GM21529 (cell line): ENCODE data around the gene EDC4.

Experiments
- ATAC-seq: cut with Tn5 transposase; IDR thresholded peaks from one replicate; pipeline ENCODE4 v1.9.1; 2021; ENCODE audit not compliant: unreplicated experiment

Gene EDC4

GRCh38 chr16:67878846-67879245 lies 6.0 kb downstream of the EDC4 start:
- no peak for ATAC-seq

DNA sequence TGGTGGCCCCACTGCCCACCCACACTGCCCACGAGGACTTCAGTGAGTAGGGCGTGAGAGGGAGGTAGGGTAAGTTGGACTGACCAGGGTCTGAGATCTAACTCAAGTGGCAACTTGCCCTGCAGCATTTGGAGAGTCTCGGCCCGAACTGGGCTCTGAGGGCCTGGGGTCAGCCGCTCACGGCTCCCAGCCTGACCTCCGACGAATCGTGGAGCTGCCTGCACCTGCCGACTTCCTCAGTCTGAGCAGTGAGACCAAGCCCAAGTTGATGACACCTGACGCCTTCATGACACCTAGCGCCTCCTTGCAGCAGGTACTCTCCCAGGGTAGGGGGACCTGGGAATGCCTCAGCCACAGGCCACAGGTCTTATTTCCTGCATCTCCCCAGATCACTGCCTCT lies 6.6 kb downstream of the EDC4 start:
- no peak for ATAC-seq

DNA sequence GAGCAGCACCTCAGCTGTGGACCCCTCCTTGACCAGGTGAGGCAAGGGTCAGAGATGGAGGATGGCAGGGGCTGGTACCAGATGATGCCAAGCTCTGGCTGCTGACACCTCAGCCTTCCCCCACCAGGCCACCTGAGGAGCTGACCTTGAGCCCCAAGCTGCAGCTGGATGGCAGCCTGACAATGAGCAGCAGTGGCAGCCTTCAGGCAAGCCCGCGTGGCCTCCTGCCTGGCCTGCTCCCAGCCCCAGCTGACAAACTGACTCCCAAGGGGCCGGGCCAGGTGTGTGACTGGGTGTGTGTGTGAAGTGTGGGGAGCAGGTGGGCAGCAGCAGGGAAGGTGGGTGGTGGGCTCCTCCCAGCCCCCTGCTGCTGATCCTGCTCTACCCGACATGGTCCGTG lies 7.1 kb downstream of the EDC4 start:
- no peak for ATAC-seq

DNA sequence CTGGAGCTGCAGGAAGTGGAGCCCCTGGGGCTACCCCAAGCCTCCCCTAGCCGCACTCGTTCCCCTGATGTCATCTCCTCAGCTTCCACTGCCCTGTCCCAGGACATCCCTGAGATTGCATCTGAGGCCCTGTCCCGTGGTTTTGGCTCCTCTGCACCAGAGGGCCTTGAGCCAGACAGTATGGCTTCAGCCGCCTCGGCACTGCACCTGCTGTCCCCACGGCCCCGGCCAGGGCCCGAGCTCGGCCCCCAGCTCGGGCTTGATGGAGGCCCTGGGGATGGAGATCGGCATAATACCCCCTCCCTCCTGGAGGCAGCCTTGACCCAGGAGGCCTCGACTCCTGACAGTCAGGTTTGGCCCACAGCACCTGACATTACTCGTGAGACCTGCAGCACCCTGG lies 7.7 kb downstream of the EDC4 start:
- ATAC-seq = no peak

DNA sequence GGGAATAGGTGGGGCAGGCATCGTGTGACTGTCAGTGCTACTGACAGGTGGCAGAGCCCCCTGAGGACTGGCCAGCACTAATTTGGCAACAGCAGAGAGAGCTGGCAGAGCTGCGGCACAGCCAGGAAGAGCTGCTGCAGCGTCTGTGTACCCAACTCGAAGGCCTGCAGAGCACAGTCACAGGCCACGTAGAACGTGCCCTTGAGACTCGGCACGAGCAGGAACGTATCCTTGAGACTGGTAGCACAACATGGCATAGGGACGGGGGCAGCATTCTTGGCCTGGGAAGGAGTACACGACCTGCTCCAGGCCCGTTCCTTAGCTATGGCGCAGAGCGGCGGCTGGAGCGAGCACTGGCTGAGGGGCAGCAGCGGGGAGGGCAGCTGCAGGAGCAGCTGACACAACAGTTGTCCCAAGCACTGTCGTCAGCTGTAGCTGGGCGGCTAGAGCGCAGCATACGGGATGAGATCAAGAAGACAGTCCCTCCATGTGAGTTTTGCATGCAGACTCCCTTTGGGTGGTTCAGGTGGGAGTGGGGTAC lies 8.8 kb downstream of the EDC4 start:
- no peak for ATAC-seq

GRCh38 chr16:67882374-67883145 lies 9.7 kb downstream of the EDC4 start:
- no peak for ATAC-seq

DNA sequence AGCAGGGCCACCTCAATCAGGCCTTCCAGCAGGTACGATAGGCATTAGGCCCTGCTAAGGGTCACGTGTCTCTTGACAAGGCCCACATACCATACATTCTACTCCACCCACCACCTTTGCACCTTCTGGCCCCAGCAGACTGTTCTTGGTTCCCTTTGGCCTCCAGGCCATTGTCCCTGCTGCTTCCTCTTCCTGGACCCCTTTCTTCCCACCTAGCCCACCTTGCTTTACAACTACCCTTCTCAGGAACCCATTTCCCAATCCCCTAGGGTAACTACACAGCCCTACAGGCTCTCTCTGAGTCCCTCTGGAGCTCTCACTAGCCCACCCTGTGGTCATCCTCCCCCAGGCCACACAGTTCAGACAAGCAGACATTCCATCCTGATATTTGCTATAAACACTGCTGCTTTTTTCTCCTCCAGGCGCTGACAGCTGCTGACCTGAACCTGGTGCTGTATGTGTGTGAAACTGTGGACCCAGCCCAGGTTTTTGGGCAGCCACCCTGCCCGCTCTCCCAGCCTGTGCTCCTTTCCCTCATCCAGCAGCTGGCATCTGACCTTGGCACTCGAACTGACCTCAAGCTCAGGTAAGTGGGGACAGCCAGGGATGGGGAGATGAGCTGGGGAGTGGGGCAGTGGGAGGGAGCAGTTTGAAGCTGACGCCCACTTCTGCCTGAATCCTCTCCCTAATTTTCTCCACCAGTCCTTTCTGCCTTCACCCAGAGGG lies 10.5 kb downstream of the EDC4 start:
- ATAC-seq = no peak

DNA sequence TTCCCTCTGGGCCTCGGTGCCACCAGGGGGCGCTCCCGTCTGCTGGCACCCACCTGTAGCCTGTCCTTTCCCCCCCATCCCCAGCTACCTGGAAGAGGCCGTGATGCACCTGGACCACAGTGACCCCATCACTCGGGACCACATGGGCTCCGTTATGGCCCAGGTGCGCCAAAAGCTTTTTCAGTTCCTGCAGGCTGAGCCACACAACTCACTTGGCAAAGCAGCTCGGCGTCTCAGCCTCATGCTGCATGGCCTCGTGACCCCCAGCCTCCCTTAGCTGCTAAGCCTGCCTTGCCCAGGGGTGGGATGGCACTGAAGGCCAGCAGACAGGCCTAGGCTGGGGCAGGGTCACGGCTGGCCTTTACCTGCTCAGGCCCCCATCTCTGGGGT lies 11.0 kb downstream of the EDC4 start:
- no peak for ATAC-seq

GRCh38 chr16:67884684-67885083 lies 11.8 kb downstream of the EDC4 start, which contains the start of gene NRN1L:
NRN1L (plus strand) TSS chr16:67884885; CDS start chr16:67884904, 19 bp downstream.
- ATAC-seq = no peak

- no peak for ATAC-seq
Observed at GRCh38 chr16:67885545-67885944, 12.7 kb downstream of the EDC4 start.

GRCh38 chr16:67885976-67886375 lies 13.1 kb downstream of the EDC4 start:
- no peak for ATAC-seq

GRCh38 chr16:67886387-67886786 lies 13.5 kb downstream of the EDC4 start:
- no peak for ATAC-seq

DNA sequence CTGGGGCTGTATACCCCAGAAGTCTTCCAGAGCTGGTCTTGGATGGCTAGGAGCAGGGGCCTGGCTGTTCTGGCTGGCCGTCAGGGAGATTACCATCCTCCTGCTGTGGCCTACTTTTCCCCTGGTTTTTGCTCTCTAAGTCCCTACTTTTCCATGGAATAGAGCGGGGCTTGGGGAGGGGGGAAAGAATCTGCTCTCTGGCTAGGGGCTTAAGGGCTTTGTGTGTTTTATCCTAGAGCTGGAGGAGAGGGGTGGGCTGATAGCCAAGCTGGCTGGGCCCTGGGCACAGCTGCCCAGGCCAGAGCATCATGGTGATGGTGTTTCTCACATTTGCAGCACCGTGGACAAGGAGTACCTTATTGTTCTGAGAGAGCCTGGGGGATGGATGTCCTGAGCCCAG lies 15.5 kb downstream of the EDC4 start:
- ATAC-seq = no peak

DNA sequence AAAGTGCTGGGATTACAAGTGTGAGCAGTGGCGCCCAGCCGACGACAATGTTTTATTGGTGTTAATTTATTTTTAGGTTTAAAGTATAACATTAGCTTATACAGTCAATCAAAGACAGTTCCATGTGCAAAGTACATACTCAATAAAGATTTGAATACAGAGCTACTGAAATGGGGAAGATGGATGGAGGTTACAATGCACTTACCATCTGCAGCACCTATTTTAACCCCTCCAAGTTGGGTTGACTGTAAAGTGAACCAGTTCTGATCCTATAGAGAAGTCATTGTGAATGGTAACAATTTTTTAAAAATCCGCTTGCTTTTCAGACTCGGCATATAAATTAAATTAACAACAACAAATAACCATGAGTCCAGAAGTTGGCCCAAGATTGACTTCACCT lies 19.5 kb downstream of the EDC4 start:
- no peak for ATAC-seq

GRCh38 chr16:67892899-67893742 lies 20.3 kb downstream of the EDC4 start, which contains the start of gene PSKH1:
PSKH1 (plus strand) TSS chr16:67893254; CDS start chr16:67908750, 15,496 bp downstream.
- peak; percentile 90 for ATAC-seq

DNA sequence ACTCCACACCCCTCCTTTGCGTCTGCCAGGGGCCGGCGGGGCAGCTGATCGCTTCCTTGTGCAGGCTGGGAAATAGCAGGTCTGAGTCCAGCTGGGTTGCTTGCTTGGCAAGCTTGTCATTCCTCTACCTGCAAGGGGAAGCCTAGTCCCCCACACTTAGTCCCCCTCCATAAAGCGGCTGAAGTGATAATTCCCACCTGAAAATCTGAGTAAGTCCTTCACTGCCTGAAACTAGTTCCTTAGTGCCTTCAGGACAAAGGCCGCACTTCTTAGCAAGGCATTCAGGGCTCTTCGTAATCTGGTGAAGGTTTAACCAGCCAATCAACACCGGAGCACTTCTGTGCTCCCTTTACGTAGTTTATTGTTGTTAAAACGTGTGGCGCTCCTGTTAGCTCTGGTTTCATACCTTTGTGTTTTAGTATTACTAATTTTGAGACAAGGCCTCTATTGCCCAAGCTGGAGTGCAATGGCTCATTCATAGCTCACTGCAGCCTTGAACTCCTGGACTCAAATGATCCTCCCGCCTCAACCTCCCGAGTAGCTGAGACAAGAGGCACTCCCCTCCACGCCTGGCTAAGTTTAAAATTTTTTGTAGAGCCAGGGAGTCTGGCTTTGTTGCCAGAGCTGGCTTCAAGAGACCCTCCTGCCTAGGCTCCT lies 21.0 kb downstream of the EDC4 start:
- ATAC-seq = no peak

GRCh38 chr16:67897231-67897630 lies 24.4 kb downstream of the EDC4 start:
- ATAC-seq = no peak

DNA sequence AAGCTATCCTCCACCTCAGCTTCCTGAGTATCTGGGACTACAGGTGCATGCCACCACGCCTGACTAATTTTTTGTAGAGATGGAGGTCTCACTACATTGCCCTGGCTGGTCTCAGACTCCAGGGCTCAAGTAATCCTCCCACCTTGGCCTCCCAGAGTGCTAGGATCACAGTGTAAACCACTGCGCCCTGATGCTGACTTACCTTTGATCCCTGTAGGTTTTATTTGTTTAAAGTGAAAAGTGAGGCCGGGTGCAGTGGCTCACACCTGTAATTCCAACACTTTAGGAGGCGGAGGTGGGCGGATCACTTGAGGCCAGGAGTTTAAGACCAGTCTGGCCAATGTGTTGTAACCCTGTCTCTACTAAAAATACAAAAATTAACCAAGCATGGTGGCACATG lies 28.9 kb downstream of the EDC4 start:
- ATAC-seq = no peak

DNA sequence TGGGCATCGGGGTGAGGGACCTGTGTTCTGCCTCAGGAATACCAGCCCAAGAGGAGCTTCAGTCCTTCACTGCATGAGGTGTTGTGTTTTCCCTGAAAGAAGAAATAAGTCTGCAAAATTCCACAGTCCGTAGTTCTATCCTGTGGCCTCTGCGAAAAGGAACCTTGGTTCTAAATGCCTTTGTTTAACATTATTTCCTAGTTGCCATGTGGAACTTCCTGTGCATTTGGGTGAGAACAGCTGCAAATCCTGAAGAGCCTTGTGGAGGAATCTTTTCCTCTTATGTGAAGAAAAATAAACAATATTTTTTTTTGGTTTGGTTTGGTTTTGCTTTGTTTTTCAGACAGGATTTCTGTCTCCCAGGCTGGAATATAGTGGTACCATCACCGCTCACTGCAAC lies 30.0 kb downstream of the EDC4 start:
- ATAC-seq = no peak

- no peak for ATAC-seq
Observed at GRCh38 chr16:67907397-67908180, 34.7 kb downstream of the EDC4 start.
